Ovary (tissue), 3 donors: ENCODE data around the gene SEMA4G.

Experiments used
- CTCF ChIP-seq, 3 donors: fragments of 450-650 bp in 2 of 3; fragments of 200-600 bp in 1 of 3; IDR thresholded peaks; one replicate each; pipeline versions ENCODE4 v1.5.1 to v1.8.0; 2016 to 2022; ENCODE audit warnings: antibody characterized with exemption in 3 of 3, mild to moderate bottlenecking in 1 of 3
- EP300 ChIP-seq: sonication (generic); formaldehyde crosslinking; IDR thresholded peaks from one replicate; pipeline ENCODE4 v1.6.1; 2017; ENCODE audit warnings: antibody characterized with exemption
- donor health status: DM: no; HTN: no; CAD: no.

- TF ChIP-seq EP300 (no peak), CTCF (IDR thresholded peaks at IDR 0.05) (no peak)
Measured at GRCh38 chr10:100970076-100970913, 991 bp downstream of the SEMA4G start.
